ENCODE results near the gene BOD1L2.

DNA sequence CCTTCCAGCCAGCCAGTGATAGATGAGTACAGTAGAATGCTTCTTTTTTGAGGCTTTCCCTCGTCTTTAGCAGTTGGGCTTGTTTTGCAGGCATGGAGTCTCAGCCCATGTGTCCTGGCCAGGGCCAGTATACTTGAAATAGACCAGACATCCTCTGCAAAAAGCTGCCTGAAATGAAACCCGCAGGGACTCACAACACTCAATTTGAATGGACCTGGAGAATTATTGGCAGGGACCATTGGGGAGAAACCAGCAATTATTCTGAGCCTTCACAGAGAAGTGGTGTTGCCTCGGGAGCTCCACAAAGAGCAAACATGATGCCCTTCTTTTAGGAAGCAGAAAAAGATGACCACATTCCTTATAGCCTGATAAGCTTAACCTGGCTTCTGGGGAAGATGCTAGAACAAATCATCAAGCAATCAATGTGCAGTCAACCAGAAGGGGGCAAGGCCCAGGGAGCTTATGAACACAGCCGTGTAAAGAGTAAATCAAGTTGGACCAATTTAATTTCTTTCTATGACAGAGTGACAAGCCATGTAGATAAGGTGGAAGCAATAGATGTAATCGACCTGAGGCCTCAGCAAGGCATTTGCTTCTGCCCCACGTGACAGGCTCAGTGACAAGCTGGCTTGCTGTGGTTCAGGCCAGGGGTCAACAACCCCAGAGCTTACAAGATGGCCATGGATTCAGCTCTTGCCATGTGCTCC lies 42.1 kb downstream of the BOD1L2 start:
- TF ChIP-seq, protein P1, sequence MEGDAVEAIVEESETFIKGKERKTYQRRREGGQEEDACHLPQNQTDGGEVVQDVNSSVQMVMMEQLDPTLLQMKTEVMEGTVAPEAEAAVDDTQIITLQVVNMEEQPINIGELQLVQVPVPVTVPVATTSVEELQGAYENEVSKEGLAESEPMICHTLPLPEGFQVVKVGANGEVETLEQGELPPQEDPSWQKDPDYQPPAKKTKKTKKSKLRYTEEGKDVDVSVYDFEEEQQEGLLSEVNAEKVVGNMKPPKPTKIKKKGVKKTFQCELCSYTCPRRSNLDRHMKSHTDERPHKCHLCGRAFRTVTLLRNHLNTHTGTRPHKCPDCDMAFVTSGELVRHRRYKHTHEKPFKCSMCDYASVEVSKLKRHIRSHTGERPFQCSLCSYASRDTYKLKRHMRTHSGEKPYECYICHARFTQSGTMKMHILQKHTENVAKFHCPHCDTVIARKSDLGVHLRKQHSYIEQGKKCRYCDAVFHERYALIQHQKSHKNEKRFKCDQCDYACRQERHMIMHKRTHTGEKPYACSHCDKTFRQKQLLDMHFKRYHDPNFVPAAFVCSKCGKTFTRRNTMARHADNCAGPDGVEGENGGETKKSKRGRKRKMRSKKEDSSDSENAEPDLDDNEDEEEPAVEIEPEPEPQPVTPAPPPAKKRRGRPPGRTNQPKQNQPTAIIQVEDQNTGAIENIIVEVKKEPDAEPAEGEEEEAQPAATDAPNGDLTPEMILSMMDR (IDR thresholded peaks at IDR 0.05), result no peak
- no peak for TF ChIP-seq POLR2A (IDR thresholded peaks at IDR 0.05)

All from body of pancreas (tissue), 4 donors.